HG02623 (cell line): ENCODE results near the gene RAI2.

Experiments
- ATAC-seq: cut with Tn5 transposase; IDR thresholded peaks from one replicate; pipeline ENCODE4 v1.9.1; 2021; ENCODE audit warnings: moderate library complexity; ENCODE audit not compliant: unreplicated experiment

The RAI2 gene

GRCh38 chrX:17860811-17861488 lies at the start of gene RAI2:
TSS of gene RAI2 (minus strand) at chrX:17861298. CDS start at chrX:17802010, 59,288 bp downstream.
- no peak for ATAC-seq

GRCh38 chrX:17888421-17888820 lies 27.3 kb upstream of the RAI2 start:
- no peak for ATAC-seq

DNA sequence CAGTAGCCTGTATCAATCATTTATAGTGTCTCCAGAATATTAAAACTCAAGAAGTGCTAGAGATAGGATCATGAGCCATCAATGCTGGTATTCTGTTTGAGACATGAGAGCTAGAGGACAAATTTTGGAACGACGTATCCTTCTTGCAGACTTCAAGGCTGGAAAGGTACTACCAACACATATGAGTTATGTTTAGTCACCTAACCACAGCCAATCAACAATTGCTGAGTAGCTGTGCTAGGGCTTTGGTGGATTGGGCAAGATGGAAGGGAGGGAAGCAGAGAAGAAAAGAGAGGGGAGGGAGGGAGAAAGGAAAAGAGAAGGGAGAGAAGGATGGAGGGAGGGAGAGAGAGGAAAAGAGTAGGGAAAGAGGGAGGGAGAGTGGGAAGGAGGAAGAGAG lies 21.6 kb upstream of the RAI2 start:
- ATAC-seq: no peak

DNA sequence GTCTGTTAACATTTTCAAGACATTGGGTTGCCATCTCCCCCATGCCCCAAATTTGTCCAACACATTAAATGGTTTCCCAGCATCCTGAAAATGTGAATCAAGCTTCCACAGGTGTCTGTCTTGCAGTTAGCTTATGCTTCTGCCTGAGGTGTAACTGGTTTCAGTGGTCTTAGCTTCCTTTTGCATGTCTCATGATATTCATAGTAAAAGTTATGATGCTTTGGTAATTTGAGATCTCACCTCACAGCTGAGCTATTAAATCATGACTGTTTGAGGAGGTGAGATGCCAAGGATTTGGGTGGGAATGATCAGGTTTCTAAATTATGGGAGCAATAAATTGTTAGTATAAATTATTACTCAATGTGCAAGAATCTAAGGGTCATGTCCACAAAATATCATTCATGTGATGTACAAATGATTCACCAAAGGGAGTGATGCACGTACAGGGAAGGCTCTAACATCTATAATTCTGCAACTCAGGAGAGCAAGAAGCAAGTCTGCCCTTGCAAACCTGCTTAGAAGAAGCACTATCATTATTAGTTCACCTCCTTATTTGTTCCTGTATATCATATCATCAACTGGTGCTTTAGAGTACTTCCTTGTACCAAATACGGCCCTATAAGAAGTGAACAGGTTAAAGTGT lies 17.1 kb upstream of the RAI2 start:
- no peak for ATAC-seq

DNA sequence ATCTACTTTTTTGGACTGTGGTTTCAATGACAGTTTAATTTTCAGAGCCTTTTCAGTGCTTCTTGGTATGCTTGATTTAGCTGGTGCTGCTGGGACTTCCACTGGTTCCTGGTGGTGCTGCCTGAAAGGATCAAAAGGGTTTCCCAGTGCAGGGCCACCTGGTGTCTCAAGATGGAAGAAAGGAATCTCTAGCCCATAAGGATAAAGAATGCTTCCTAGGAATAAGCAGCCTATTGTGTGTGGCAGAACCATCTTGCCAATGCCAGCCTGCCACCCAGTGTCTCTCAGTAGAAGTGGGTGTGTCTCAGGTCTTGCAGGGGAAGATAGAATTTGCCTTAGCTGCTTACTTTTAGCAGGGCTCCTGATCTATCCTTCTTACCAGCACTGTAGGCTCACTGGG lies 15.0 kb upstream of the RAI2 start:
- no peak for ATAC-seq

DNA sequence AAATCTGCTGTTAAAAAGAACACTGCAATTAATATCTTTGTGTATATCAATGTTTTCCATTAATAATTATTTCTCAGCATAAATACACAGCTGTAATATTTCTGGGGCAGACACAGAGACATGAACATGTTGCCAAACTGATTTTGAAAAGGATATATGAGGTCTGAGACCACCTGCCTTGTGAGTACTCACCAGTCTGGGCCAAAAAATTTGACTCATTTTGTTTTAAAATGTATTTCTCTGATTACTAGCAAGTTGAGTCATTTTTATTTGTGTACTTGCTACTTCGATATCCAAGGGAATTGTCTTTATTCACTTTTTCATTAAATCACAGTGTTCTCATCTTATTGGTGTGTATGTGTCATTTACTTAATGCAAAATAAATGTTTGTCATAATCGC lies 8.5 kb upstream of the RAI2 start:
- ATAC-seq: no peak

DNA sequence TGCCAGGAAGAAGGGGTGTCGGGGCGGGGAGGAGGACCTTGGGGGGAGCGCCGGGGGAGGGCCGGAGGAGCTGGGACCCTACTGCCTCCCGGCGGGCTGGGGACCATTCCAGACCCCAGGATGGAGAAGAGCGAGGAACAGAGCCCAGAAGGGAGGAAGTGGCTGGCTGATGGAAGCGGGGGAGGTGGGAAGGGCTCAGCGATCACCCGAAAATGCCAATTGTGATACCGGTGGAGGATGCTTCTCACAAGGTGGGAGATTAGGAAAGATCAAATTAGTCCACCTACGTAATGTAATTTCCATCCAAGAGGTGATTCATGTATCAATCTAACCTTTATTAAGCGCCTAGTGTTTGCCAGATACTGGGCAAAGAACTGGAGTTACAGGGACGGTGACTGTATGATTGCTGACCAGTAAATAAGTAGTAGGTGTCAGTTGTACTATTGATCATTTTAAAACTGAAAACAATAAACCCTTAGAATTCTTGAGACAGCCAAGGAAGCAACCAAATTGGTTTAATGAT lies 452 bp upstream of the RAI2 start:
- ATAC-seq: no peak

GRCh38 chrX:17860179-17860780 lies 818 bp downstream of the RAI2 start:
- ATAC-seq: no peak

DNA sequence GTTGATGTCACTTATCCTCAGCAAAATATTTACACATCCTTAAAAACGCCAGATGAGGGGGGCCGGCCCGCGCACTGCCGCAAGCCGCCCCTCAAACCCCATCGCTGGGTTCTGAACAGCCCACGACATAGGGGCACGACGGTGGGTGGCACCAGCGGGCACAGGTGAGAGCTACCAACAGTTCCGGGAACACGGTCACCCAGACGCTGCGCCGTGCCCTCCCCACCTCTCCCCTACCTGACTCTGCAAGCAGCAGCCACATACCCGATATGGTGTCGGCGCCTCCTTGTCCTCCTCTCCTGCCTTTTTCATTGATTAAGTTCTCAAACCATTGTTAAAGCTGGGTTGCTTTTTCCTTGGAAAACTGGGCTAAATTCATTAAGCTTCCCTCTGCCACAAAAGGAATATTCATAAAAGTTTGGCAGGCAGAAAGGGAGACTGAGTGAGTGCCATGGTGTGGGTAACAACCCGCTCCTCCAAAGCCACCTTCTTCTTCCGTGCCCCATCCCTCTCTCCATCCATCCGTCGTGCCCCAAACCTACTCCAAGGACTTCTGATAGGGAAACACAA lies 1.4 kb downstream of the RAI2 start:
- ATAC-seq: no peak

DNA sequence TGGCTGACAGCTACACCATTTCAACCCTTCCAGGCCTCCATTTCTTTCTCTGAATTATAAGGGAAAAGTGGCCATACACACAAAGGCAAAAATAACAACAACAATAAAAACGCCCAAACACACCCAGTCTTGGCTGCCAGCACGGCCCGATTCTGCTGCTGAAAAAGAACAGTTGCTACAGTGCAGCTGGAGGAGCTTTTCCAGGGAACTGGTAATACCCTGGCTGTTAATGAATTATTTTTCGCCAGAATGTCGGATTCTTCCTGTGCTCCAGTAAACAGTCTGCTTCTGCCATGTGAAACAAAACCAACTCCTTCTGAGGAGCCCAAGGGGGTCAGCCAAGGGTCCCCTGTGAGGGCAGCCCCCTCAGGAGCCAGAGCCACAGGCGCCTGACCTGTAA lies 6.6 kb downstream of the RAI2 start:
- ATAC-seq: no peak

- no peak for ATAC-seq
These were observed 7.0 kb downstream of the RAI2 start for GRCh38 chrX:17854069-17854468.

- ATAC-seq: no peak
These were observed 9.2 kb downstream of the RAI2 start for GRCh38 chrX:17851874-17852273.

DNA sequence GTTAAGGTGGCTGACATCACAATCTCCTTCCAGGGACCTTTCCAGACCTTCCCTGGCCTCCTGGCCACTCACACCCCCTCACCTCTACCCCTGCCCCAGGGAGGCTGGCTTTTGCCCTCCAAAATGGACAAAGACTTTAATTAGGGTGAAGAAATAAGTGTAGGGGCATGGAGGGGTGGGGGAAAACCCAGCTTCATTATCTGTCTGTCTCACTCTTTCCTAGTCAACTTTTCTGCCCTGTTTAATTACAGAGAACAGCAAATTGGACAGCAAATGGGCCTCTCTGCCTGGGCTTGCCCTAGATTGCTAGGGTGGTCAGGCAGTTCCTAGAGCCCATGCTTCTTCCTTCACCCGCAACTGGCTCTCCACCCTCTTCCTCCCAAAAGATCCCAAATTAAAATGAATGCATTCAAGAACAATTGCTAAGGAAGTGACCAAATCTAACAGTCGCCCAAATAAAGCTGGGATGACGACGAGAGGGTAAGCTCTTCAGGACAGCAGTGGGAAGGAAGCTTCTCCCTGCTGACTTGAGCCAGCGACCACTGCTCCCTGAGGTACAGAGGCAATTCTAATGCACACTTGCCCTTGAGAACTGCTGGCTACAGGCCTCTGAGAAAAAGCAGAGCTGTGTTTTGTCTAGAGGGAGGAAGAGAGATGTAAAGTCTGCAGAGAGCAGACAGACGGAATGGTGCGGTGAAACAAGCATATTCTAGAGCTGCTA lies 12.4 kb downstream of the RAI2 start:
- ATAC-seq: no peak

DNA sequence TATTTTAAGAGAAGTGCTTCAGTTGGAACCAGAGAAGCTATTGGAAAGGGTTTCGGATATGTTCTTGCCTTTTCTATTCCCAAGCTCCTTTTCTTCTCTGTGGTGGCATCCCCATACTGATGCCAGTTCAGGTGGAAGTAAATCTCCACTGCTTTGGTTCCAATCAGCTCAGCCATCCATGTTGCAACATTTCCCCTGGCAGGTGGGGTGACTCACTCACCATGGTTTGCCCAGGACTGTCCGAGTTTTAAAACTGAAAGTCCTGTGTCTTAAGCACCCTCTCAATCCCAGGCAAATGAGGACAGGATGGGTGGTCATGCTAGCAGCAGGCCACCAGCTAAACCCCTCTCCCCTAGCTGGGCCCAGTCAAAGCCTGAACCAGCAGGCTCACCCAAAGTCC lies 15.1 kb downstream of the RAI2 start:
- ATAC-seq: no peak

DNA sequence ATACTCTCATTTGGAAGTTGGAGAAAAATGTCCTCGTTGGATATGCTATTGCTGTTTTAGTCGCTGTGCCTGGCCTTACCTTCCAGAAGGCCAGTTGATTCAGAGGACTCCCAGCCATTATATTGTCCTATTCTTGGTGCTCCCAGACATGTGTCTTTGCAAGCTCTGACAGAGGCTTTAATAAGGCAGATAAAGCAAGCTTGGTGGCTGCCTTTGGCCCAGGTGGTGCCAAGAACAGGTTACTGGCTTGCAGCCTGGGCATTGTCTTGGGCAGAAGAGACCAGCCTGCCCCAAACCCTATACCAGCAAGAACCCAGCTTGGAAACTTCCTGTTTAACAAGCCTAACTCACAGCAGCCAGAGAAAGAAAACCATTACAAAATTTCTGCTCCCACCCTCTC lies 16.9 kb downstream of the RAI2 start:
- ATAC-seq: no peak

GRCh38 chrX:17842769-17843525 lies 18.2 kb downstream of the RAI2 start:
- no peak for ATAC-seq

- no peak for ATAC-seq
These were observed 21.8 kb downstream of the RAI2 start for GRCh38 chrX:17839269-17839668.

DNA sequence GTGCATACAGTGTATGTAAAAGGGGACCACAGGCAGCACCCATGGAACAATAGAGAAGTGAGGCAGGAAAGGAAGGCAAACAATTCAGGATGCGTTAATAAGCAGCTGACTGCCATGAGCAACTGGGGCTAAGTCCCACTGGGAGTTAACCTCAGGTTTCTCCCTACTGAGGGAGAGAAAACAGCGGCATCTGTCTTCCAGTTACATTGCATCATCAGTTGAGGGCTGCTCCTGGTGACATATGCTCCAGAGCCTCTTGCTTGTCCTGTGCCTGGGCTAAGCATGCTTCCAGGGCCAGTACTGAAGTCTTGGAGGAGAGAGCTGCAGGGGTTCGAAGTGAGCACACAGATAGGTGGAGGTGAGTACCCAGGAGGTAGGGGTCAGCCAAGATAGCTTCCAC lies 24.3 kb downstream of the RAI2 start:
- no peak for ATAC-seq

GRCh38 chrX:17833954-17834353 lies 27.1 kb downstream of the RAI2 start:
- ATAC-seq: no peak

GRCh38 chrX:17831255-17831654 lies 29.8 kb downstream of the RAI2 start:
- no peak for ATAC-seq

GRCh38 chrX:17830211-17830610 lies 30.9 kb downstream of the RAI2 start:
- ATAC-seq: no peak
